ENCODE measurements around the gene NT5DC3.

The NT5DC3 gene

DNA sequence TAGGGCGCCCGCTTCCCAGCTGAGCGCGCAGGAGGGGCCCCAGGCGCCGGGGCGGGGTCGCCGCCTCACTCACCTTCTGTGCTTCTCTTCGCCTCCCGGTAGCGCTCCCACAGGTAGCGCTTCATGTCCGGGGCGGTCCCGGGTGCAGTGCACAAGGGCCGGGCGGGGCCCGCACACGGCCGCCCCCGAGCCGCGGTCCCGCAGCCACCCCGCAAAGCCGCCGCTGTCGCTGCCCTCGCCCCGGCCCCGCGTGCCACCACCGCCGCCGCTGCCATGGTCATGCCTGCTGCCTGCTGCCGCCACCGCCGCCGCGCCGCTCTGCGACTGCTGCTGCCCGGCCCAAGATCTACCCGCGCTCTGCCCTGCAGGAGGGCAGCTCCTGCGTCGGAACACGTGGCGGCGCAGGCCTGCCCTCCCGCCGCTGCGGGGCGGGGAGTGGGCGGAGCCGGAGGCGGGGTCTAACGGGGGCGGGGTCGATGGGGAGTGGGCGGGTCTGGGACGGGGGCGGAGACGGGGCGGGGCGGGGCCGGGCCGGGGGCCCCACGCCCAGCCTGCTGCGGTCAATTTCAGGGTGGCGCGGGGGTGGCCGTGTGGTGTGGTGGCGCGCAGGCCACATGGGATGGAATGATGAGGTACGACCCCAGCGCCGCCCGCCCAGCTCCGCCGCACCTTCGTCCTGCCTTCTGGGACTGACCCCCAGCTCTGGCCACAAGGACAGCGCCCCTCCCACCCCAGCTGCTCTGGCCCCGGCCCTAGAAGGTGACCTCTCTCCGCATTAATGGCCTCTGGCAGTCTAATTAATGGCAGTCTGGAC lies at the start of gene NT5DC3:
Gene NT5DC3, minus strand, starts transcription at position 359 of the 814 bp plus-strand sequence. Its CDS starts 78 bp downstream, at position 281.
- TF ChIP-seq GATA3 (IDR thresholded peaks at IDR 0.05; ENCODE audit: low read depth, low read length) (no peak), GATA2 (IDR thresholded peaks at IDR 0.05; ENCODE audit: low read depth, low read length) (no peak)

DNA sequence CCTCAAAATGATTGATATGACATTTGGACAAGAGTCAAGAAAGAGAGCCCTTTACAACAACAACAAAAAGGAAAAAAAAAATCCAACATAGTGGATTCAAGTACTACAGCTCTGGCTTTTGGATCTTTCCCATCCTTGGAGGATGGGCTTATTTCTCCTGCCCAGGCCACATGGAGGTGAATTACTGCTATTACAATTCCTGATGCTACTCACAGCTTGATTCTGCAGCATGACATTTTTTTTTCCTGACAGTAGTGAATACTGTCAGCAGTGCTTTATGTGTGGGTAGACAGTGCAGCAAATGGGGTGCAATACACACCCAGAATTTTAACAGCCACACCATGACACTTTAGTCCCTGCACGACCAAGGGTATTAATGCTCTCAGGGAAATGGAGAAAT lies 46.7 kb upstream of the NT5DC3 start:
- TF ChIP-seq GATA2 (IDR thresholded peaks at IDR 0.05; ENCODE audit: low read depth, low read length) (no peak), GATA3 (IDR thresholded peaks at IDR 0.05; ENCODE audit: low read depth, low read length) (no peak)

DNA sequence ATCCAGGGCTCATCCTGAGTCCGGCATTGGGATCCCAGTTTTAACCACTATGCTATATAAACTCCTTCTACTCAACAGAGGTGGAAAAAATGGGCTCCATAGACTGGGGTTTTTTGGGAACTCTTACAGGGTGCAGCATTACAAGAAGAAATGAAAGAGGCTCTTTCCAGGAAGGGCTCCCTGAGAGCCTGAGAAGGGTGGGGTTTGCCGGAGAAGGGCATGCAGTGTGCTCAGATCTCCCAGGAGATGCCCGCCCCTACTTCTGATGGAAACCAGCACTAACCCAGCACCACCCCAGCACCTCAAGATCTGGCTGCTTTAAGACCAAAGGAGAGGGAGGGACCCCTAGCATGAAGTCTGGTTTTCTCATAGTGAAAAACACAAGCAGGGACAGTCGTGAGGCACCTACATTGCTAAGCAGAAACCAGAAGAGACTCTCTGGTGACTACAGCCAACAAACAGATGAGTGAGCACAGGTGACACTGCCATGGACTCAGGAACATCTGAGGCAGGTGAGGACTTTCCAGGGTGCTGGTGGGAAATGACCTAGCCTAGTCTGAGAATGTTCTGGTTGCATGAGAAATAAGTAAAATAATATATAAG lies 45.3 kb upstream of the NT5DC3 start:
- TF ChIP-seq GATA3 (IDR thresholded peaks at IDR 0.05; ENCODE audit: low read depth, low read length) (no peak), GATA2 (IDR thresholded peaks at IDR 0.05; ENCODE audit: low read depth, low read length) (no peak)

DNA sequence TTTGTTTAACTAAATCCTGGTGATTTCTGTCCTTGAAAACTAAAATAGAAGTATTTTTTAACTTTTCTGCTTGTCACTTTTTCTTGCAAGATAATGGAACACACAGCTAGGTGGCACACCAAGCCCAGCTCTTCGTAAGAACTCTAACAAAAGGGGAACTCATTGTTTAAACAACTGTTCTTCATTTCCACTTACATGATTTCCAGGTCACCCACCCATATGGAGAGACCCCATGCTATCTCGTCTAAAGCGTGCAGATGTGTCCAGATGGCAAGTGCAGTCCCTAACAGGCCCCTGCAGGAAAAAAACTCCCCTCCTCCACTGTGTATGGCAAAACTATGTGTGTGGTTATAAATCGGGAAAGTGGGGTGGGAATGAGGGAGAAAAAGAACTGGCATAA lies 43.3 kb upstream of the NT5DC3 start:
- TF ChIP-seq GATA3 (IDR thresholded peaks at IDR 0.05; ENCODE audit: low read depth, low read length) (no peak), GATA2 (IDR thresholded peaks at IDR 0.05; ENCODE audit: low read depth, low read length) (no peak)

DNA sequence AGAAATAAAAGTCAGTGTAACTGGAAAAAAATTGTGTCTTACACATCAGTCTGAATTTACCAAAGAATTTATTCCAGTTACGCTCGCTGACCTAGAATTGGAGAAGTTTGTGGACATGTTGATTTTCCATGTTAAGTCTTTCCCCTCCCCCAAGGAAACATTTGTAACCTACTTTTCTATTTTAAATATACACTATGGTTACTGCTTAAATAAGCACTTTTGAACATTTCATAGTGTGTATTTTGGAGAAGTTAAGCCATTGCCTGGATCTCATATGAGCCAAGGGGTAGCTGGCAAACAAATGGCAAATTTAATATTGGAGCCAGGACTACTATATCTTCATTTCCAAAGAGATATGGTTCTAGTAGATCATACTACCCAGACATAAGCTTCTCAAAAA lies 42.9 kb upstream of the NT5DC3 start:
- TF ChIP-seq GATA2 (IDR thresholded peaks at IDR 0.05; ENCODE audit: low read depth, low read length) (no peak), GATA3 (IDR thresholded peaks at IDR 0.05; ENCODE audit: low read depth, low read length) (no peak)

DNA sequence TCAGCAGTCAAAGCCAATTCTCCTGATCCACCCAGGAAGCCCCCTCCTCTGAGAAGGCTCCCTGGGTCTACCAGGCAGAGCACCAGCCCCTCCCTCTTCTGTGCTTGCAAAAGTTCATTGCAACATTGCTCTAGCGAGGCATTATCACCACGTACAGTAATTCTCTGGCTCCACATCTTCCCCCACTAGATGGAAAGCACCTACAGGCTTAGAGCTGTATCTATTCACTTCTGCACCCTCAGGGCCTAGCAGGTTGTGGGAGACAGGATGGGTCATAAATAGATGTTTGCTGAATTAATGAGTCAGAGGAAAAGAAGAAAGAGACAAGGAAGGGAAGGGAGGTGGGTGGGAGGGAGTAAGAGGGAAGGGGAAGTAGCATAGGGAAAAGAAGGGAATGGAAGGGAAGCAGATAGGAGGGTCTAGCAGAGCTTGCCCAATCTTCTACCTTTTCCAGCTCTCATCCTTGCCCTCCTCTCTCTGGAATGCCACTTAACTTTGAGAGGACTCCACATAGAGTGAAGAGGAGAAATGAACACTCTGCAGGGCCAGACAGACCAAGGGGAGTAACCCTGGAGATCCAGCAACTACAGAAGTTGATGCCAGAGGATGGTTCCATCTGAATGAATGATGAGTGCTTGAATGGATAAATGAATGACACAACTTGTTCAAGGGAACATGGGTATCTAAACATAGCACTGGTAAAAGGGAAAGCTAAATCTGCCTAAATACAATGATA lies 42.0 kb upstream of the NT5DC3 start:
- no peak for TF ChIP-seq GATA3 (IDR thresholded peaks at IDR 0.05; ENCODE audit: low read depth, low read length)
- no peak for TF ChIP-seq GATA2 (IDR thresholded peaks at IDR 0.05; ENCODE audit: low read depth, low read length)

DNA sequence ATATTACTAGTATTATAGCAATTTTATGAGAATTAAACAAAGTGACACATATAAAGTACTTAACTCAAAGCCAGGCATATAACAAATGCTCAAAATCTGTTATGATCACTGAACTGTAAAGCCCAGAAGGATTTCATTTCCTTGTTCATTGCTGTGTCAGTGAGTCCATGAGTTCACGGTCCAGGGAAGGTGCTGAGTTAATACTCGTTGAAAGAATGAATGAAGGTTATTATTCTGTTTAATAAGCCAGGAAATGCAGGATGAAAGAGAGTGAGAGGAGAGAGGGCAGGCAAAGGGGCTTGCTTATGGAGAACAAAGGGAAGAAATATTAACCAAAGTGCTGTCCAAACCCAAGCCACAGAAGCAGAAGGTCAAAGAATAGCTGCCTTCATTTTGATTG lies 40.2 kb upstream of the NT5DC3 start:
- TF ChIP-seq GATA3 (IDR thresholded peaks at IDR 0.05; ENCODE audit: low read depth, low read length) (no peak), GATA2 (IDR thresholded peaks at IDR 0.05; ENCODE audit: low read depth, low read length) (no peak)

DNA sequence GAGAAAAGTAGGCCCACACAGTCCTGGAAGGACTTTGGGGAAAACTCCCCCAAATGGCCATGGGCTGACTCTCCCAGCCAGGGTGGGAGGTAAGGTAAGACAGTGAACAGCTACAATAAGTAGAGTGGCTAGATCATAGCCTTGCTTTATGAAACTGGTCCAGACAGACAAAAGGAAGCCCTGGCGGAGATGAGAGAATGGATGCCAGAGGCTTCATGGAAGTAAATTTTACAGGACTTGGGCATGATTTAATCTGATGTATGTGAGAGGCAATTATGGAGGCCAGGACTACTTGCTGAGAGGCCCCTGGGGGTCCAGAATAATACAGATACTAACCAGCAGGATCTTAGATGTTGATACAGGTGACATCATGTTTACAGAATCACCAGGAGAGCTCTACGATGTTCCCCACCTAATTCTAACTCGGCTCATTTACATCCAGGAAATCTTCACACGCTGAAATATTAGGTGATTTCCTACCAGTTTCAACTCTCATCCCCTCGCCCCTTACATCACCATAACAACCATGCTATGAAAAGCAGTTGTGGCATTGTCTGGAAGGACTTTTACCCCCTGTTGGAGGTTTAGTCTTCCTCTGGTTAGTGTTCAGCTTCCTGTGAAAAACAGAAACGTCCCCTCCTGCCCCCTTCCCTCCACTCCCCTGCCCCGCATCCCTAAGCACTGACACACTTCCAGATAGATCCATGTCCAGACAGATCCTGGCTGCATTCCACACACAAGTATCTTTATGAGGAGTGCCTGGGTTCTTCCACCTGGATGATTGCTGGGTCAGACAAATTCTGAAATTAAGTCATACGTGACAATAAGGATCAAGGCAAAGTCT lies 39.5 kb upstream of the NT5DC3 start:
- TF ChIP-seq GATA2 (IDR thresholded peaks at IDR 0.05; ENCODE audit: low read depth, low read length) (no peak), GATA3 (IDR thresholded peaks at IDR 0.05; ENCODE audit: low read depth, low read length) (no peak)

DNA sequence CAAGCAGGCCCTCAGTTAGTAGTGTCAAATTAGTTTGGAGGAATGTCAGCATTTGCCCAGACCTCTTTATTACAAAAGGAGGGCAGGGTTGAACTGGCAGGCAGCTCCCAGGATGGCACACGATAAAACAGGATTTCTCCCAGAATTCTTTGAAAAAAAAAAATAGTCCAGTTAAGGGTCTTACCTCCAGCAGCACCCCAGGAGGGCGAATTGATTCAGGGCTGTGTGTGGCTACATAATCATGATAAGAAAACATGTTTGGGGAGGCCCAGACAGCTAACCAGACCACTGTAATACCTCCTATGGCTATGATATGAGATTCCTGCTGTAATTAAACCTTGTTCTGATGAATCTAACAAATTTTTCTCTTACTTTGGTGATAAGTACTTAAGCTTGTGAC lies 38.8 kb upstream of the NT5DC3 start:
- TF ChIP-seq GATA2 (IDR thresholded peaks at IDR 0.05; ENCODE audit: low read depth, low read length) (no peak), GATA3 (IDR thresholded peaks at IDR 0.05; ENCODE audit: low read depth, low read length) (no peak)

DNA sequence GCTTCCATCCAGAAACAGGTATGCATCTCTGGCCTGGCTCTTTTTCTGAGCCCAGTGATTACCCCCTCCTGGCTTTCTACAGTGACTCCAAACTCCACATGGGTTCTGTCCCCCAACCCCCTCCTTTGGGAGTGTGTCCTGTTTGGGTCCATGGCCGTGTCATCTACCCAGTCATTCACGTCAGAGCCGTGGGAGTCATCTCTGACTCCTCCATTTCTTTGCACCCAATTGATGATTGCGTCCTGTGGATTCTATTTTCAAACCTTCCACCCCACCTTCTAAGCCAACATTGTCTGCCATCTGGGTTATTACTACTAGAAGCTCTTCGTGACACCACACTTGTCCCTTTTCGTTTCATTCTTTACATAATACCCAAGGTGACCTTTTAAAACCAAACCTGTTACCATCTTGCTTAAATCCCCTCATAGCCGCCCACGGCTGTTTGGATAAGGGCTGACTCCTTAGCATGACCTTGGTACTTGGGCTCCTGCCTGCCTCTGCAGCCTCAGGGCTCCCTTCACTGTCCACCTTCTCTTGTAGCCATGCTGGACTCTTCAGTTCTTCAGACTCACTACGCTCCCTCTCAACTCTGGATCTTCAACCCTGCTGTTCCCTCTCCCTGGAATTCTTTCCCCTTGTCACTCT lies 38.1 kb upstream of the NT5DC3 start:
- TF ChIP-seq GATA2 (IDR thresholded peaks at IDR 0.05; ENCODE audit: low read depth, low read length) = no peak
- TF ChIP-seq GATA3 (IDR thresholded peaks at IDR 0.05; ENCODE audit: low read depth, low read length) = no peak

DNA sequence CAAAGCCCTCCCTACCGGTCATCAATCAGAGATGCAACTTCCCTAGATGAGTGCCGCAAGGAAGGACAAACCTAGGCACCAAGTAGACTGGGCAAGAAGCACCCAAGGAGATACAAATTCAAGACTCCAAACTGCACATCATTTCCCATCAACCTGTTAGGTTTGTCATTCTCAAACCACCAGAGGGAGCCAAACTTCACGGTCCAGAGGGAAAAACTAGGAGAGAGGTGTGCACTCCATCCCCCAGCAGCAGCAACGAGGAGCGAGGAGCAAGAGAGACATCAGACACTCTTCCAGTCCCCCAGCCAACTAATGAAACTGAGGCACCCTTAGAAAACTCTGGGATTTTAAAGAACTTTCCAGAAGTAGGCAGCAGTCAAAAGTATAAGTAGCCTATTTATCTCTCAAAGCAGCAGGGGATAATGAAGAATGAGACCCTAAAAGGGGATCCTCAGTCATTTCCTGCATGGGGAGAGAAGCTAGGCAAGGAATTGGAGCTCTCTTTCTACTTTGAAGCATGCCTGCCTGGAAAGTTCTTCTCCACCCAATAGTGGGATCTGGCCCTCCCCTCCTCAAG lies 37.0 kb upstream of the NT5DC3 start:
- no peak for TF ChIP-seq GATA2 (IDR thresholded peaks at IDR 0.05; ENCODE audit: low read depth, low read length)
- TF ChIP-seq GATA3 (IDR thresholded peaks at IDR 0.05; ENCODE audit: low read depth, low read length) = no peak

DNA sequence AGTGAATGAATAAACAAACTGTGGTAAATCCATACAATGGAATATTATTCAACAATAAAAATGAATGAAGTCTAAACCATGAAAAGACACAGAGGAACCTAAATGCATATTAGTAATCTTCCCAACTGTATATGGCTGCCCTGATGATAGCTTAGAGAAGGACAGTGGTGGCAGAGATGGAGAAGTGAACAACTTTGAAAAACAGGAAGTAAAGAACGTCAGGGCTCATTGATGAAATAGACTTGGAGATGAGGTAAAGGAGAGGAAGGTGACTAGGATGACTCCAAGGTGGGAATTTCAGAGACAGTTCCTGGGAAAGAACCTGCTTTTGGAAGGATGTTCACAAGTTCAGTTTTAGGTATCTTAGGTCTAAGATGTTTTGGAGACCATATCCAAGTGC lies 36.3 kb upstream of the NT5DC3 start:
- no peak for TF ChIP-seq GATA2 (IDR thresholded peaks at IDR 0.05; ENCODE audit: low read depth, low read length)
- no peak for TF ChIP-seq GATA3 (IDR thresholded peaks at IDR 0.05; ENCODE audit: low read depth, low read length)

DNA sequence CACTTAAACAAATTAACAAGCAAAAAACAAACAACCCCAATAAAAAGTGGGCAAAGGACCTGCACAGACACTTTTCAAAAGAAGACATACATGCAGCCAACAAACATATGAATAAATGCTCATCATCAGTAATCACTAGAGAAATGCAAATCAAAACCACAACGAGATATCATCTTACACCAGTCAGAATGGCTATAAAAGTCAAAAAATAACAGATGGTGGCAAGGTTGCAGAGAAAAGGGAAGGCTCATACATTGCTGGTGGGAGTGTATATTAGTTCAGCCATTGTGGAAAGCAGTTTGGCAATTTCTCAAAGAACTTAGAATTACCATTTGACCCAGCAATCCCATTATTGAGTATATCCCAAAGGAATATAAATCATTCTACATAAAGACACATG lies 34.6 kb upstream of the NT5DC3 start:
- no peak for TF ChIP-seq GATA3 (IDR thresholded peaks at IDR 0.05; ENCODE audit: low read depth, low read length)
- no peak for TF ChIP-seq GATA2 (IDR thresholded peaks at IDR 0.05; ENCODE audit: low read depth, low read length)
